Suprapubic skin (tissue), 4 donors: ENCODE results near the gene SEMA3A.

Experiments used
- CTCF ChIP-seq, 2 donors: fragments of 200-600 bp in 1 of 2; fragments of 450-650 bp in 1 of 2; sonication (generic) in 1 of 2; IDR thresholded peaks; one replicate each; pipeline ENCODE4 v1.5.1; 2016 to 2019; ENCODE audit warnings: antibody characterized with exemption in 2 of 2, mild to moderate bottlenecking in 1 of 2, moderate library complexity in 1 of 2
- EP300 ChIP-seq: sonication (generic); formaldehyde crosslinking; IDR thresholded peaks from one replicate; pipeline ENCODE4 v1.6.1; 2017; ENCODE audit warnings: antibody characterized with exemption
- POLR2A ChIP-seq, 2 donors: fragments of 450-650 bp; IDR thresholded peaks; one replicate each; pipeline ENCODE4 v1.6.1; 2017; ENCODE audit warnings: antibody characterized with exemption in 2 of 2, mild to moderate bottlenecking in 2 of 2, moderate library complexity in 2 of 2
- POLR2AphosphoS5 ChIP-seq, 3 donors: sonication (generic); formaldehyde crosslinking; IDR thresholded peaks; one replicate each; pipeline ENCODE4 v1.6.1; 2017; ENCODE audit warnings: antibody characterized with exemption in 3 of 3

GRCh38 chr7:83987764-83988163, 206.8 kb downstream of the SEMA3A start:
- no peak for TF ChIP-seq POLR2AphosphoS5 (IDR thresholded peaks at IDR 0.05)
- TF ChIP-seq CTCF (IDR thresholded peaks at IDR 0.05), result no peak
- TF ChIP-seq EP300, result no peak
- TF ChIP-seq POLR2A (IDR thresholded peaks at IDR 0.05), result no peak
